PC-3 (cell line): ENCODE data around the gene ZMYM2.

Experiments used
- CTCF ChIP-seq: fragments of 300-600 bp; sonication (generic); conservative IDR thresholded peaks from 2 replicates; pipeline ENCODE4 v1.5.1; 2017; ENCODE audit warnings: antibody characterized with exemption, low read depth, mild to moderate bottlenecking, low read length
- EZH2 ChIP-seq: fragments of 300-600 bp; sonication (generic); IDR thresholded peaks from one replicate; pipeline ENCODE4 v1.6.1; 2017; ENCODE audit warnings: antibody characterized with exemption, mild to moderate bottlenecking, low read length; ENCODE audit not compliant: unreplicated experiment
- EZH2phosphoT487 ChIP-seq: fragments of 300-600 bp; sonication (generic); IDR thresholded peaks from 2 replicates; pipeline ENCODE4 v1.6.1; 2018; ENCODE audit warnings: mild to moderate bottlenecking, antibody characterized with exemption, low read length, borderline replicate concordance

GRCh38 chr13:20015763-20016162 lies 57.2 kb downstream of the ZMYM2 start:
- TF ChIP-seq CTCF (no peak), EZH2 (no peak), EZH2phosphoT487 (no peak)
